Activated T-cell treated with anti-CD3 and anti-CD28 coated beads, Interleukin-2, amount 50 U/mL, for 4 hours (primary cell): Measurements from ENCODE around the gene NDUFA11. TPM values are rescaled to one million over a fixed set of nuclear protein-coding genes. Genes with fewer than 3 reads are reported as not detected.
"Not testable (repeated sequence)": the region's sequence is repeated elsewhere in the genome, so short reads cannot be mapped to it uniquely, and the experiment has no call there.

Experiments
- ATAC-seq, 2 donors: fragments of 200-7000 bp; cut with Tn5 transposase; one replicate each; pipeline ENCODE4 v1.10.0; 2021
- DNase-seq: peaks from one replicate; pipeline ENCODE4 v3.0.0-alpha.2; 2020
- H3K27me3 Mint-ChIP-seq: one replicate; pipeline ENCODE4 v1.8.0; 2021; ENCODE audit warnings: low read depth, mixed read lengths
- H3K36me3 Mint-ChIP-seq: one replicate; pipeline ENCODE4 v1.8.0; 2022; ENCODE audit warnings: mixed read lengths; ENCODE audit not compliant: insufficient read depth
- H3K4me1 Mint-ChIP-seq: one replicate; pipeline ENCODE4 v1.8.0; 2021; ENCODE audit warnings: low read depth, mixed read lengths
- H3K4me3 Mint-ChIP-seq: one replicate; pipeline ENCODE4 v1.8.0; 2021; ENCODE audit warnings: mild to moderate bottlenecking, moderate library complexity, mixed read lengths
- H3K9me3 Mint-ChIP-seq: one replicate; pipeline ENCODE4 v1.8.0; 2021; ENCODE audit warnings: mixed read lengths
- total RNA-seq, 3 donors: library from RNA; stranded (reverse); gene quantifications; one replicate each; pipeline ENCODE4 v1.2.1, GENCODE V29; 2021

Gene NDUFA11
- total RNA-seq, 3 donors from 2014 or later, result 282 to 293 (median 292) TPM

DNA sequence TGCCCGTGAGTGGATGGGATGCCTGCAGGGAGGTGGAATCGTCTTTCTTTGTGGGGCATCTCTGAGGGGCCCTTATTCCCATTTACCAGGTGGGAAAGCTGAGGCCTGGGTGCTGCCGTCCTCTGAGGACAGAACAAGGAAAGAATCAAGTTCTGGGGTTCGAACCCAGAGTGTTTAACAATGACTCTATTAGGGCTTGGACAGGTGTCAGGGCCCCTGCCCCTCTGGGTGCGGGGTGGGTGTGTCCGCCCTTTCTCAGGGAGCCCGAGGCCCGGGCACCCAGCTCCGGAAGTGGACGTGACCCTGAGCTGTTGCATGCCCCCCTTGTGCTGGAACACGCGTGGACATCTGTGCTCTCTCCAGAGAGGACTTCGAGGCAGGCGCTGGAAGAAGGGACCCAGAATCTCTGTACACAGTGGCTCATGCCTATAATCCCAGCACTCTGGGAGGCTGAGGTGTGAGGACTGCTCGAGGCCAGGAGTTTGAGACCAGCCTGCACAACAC is 10.8 kb downstream of the NDUFA11 start:
- no peak for DNase-seq
- Mint-ChIP-seq H3K36me3 (peaks cover 2% of the 10 kb centered on the region), H3K27me3 (peaks cover 5% of the 10 kb centered on the region), H3K4me3 (no peak overlapping the region), H3K9me3 (no peaks in the 10 kb centered on the region), H3K4me1 (peaks cover 2% of the 10 kb centered on the region)
- no peak for ATAC-seq

DNA sequence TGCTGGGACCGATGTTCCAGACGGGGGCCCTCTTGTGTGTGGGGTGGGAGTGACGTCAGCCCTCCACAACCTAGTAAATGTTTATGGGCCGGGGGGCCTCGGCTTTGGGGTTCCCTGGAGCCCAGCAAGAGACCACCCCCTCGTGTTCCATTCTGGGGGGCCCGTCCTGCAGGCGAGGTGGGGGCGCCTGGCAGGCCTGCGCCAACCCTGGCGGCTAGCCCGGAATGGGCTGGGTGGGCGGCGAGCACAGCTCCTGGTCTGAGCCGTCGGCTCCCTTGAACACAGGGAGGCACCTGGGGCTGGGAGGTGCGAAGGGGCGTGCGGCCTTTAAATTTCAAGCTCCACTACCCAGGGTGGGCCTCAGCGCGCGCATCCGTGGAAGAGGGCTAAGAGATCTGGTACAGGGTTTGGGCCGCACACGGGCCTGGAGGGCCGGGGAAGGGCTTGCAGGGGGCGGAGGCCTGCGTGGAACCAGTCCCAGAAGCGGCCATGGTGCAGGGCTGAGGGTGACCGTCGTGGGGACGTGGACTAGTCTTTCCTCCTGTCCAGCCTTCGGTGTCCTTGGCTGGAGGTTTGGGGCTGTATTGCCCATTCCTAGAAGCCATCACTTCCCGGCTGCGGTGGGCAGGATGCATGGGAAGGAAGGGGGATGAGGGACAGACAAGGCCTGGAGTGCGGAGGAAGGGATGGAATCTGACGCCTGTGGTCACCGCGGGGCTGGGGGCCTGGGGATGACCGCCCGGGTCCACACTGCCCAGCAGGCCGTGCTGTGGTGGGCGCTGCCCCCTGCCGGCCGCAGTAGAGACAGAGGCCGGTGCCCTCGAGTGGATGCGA is 11.4 kb downstream of the NDUFA11 start:
- no peak for DNase-seq
- H3K36me3 Mint-ChIP-seq, result peaks cover 2% of the 10 kb centered on the region
- peak; percentile 47 to 51 for ATAC-seq
- H3K27me3 Mint-ChIP-seq, result peaks cover 5% of the 10 kb centered on the region
- no peaks in the 10 kb centered on the region for H3K9me3 Mint-ChIP-seq
- peaks cover 2% of the 10 kb centered on the region for H3K4me1 Mint-ChIP-seq
- no peak overlapping the region for H3K4me3 Mint-ChIP-seq

DNA sequence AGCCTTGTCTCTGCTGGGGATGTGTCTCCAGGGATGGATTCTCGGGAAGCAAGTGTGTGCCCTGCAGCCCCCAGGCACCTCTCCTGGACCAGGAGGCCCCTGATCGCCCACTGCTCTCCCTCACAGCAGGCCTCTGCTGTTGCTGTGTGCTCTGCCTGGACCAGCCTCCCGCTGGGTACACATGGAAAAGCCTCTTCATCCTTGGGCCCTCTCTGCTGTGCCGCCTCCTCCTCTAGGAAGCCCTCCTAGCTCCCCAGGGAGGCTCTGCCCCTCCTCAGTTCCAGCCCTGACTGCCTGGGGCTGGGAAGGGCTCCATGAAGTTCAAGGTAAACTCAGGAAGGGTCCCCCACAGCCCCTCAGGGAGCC is 12.0 kb downstream of the NDUFA11 start:
- no peaks in the 10 kb centered on the region for H3K9me3 Mint-ChIP-seq
- DNase-seq (no peak), ATAC-seq (no peak)
- peaks cover 2% of the 10 kb centered on the region for H3K4me1 Mint-ChIP-seq
- H3K36me3 Mint-ChIP-seq, result peaks cover 2% of the 10 kb centered on the region
- H3K27me3 Mint-ChIP-seq, result peaks cover 7% of the 10 kb centered on the region
- no peak overlapping the region for H3K4me3 Mint-ChIP-seq

GRCh38 chr19:5890099-5890498 is 13.5 kb downstream of the NDUFA11 start:
- Mint-ChIP-seq H3K27me3 (peaks cover 13% of the 10 kb centered on the region), H3K9me3 (no peaks in the 10 kb centered on the region), H3K4me3 (no peak overlapping the region), H3K4me1 (peaks cover 2% of the 10 kb centered on the region), H3K36me3 (no peaks in the 10 kb centered on the region)
- no peak for ATAC-seq
- DNase-seq, result no peak

GRCh38 chr19:5889288-5889971 is 14.2 kb downstream of the NDUFA11 start:
- ATAC-seq (no peak), DNase-seq (no peak)
- peaks cover 13% of the 10 kb centered on the region for H3K27me3 Mint-ChIP-seq
- peaks cover 2% of the 10 kb centered on the region for H3K4me1 Mint-ChIP-seq
- H3K9me3 Mint-ChIP-seq, result no peaks in the 10 kb centered on the region
- H3K4me3 Mint-ChIP-seq, result no peak overlapping the region
- H3K36me3 Mint-ChIP-seq, result no peaks in the 10 kb centered on the region

- peak in 1 of 2 donors; percentile 23 for ATAC-seq
These were observed 19.4 kb downstream of the NDUFA11 start for GRCh38 chr19:5884065-5884811.

DNA sequence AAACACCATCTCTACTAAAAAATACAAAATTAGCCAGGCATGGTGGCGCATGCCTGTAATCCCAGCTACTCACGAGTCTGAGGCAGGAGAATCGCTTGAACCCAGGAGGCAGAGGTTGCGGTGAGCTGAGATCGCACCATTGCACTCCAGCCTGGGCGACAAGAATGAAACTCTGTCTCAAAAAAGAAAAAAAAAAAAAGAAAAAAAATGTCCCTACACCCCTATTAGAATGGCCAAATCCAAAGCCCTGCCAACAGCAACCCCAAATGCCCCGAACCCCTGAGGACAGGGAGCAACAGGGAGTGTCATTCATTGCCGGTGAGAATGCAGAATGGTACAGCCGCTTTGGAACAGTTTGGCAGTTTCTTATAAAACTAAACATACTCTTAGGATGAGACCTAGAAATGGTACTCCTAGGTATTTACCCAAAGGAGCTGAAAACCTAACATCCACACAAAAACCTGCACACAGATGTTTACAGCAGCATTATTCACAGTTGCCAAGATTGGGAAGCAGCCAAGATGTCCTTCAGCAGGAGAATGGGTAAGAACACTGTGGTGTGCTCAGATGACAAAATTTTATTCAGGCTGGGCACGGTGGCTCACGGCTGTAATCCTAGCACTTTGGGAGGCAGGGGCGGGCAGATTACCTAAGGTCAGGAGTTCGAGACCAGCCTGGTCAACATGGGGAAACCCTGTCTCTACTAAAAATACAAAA is 20.3 kb downstream of the NDUFA11 start:
- H3K4me3 Mint-ChIP-seq, ATAC-seq, DNase-seq, H3K36me3 Mint-ChIP-seq, H3K4me1 Mint-ChIP-seq, H3K9me3 Mint-ChIP-seq: not testable (repeated sequence)
- peaks cover 21% of the 10 kb centered on the region for H3K27me3 Mint-ChIP-seq

More at GRCh38 chr19:5884065-5884811, 19.4 kb downstream of the NDUFA11 start:
- not testable (repeated sequence) for H3K4me1 Mint-ChIP-seq, DNase-seq, H3K9me3 Mint-ChIP-seq, H3K4me3 Mint-ChIP-seq, H3K36me3 Mint-ChIP-seq
- peaks cover 21% of the 10 kb centered on the region for H3K27me3 Mint-ChIP-seq

GRCh38 chr19:5882421-5882968 is 21.1 kb downstream of the NDUFA11 start:
- Mint-ChIP-seq H3K9me3 (no peaks in the 10 kb centered on the region), H3K4me1 (no peaks in the 10 kb centered on the region), H3K36me3 (no peaks in the 10 kb centered on the region), H3K27me3 (peaks cover 27% of the 10 kb centered on the region), H3K4me3 (no peak overlapping the region)
- DNase-seq (no peak), ATAC-seq (no peak)

- Mint-ChIP-seq H3K4me3 (no peak overlapping the region), H3K9me3 (no peaks in the 10 kb centered on the region), H3K4me1 (no peaks in the 10 kb centered on the region), H3K27me3 (peaks cover 30% of the 10 kb centered on the region), H3K36me3 (no peaks in the 10 kb centered on the region)
- ATAC-seq (no peak), DNase-seq (no peak)
These were observed 21.9 kb downstream of the NDUFA11 start for GRCh38 chr19:5881543-5882299.

GRCh38 chr19:5880604-5881078 is 22.9 kb downstream of the NDUFA11 start:
- H3K4me1 Mint-ChIP-seq, result no peaks in the 10 kb centered on the region
- H3K4me3 Mint-ChIP-seq, result no peak overlapping the region
- ATAC-seq (no peak), DNase-seq (no peak)
- peaks cover 34% of the 10 kb centered on the region for H3K27me3 Mint-ChIP-seq
- H3K36me3 Mint-ChIP-seq, result no peaks in the 10 kb centered on the region
- no peaks in the 10 kb centered on the region for H3K9me3 Mint-ChIP-seq

- ATAC-seq, result no peak
- Mint-ChIP-seq H3K4me3 (no peak overlapping the region), H3K27me3 (peaks cover 29% of the 10 kb centered on the region), H3K9me3 (no peaks in the 10 kb centered on the region), H3K36me3 (no peaks in the 10 kb centered on the region), H3K4me1 (no peaks in the 10 kb centered on the region)
- no peak for DNase-seq
These were observed 23.4 kb downstream of the NDUFA11 start for GRCh38 chr19:5880196-5880595.

GRCh38 chr19:5877882-5878281 is 25.7 kb downstream of the NDUFA11 start:
- Mint-ChIP-seq H3K4me3 (no peak overlapping the region), H3K36me3 (no peaks in the 10 kb centered on the region), H3K27me3 (peaks cover 29% of the 10 kb centered on the region), H3K4me1 (no peaks in the 10 kb centered on the region), H3K9me3 (no peaks in the 10 kb centered on the region)
- ATAC-seq (no peak), DNase-seq (no peak)

DNA sequence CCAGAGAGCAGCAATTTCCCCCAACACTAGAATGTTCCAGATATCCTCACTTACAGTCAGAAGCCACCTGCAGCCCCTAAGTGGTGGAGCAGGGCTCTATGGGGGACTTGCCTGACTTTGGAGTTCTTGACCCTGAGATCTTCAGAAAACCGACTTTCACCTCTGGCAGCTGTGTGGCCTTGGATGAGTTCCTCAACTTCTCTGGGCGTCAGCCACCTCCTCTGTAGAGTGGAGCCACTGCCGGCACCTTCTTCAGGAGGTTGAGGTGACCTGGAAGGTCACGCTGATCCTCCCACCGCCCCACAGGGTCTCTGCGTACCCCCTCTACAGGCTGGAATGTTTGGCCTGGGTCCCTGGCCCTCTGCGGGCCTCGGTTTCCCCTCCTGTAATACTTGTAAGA is 26.2 kb downstream of the NDUFA11 start:
- no peak for ATAC-seq
- H3K36me3 Mint-ChIP-seq, result no peaks in the 10 kb centered on the region
- DNase-seq, result no peak
- no peak overlapping the region for H3K4me3 Mint-ChIP-seq
- peaks cover 26% of the 10 kb centered on the region for H3K27me3 Mint-ChIP-seq
- no peaks in the 10 kb centered on the region for H3K9me3 Mint-ChIP-seq
- H3K4me1 Mint-ChIP-seq, result no peaks in the 10 kb centered on the region
